SK-N-SH treated with all-trans-retinoic acid at 6 μM for 48 hours (cell line): ENCODE measurements around the gene ZSCAN12.

Experiments
- ATAC-seq: fragments of 200-7000 bp; cut with Tn5 transposase; 3 replicates; pipeline ENCODE4 v1.9.1; 2020; ENCODE audit warnings: mild to moderate bottlenecking, moderate library complexity
- ARNTL ChIP-seq: fragments of 450-650 bp; formaldehyde crosslinking; IDR thresholded peaks from 2 replicates; pipeline ENCODE4 v1.5.0; 2020; ENCODE audit warnings: low read depth, mild to moderate bottlenecking, moderate library complexity, borderline replicate concordance
- BACH2 ChIP-seq: fragments of 250-450 bp; sonication (Bioruptor Pico); IDR thresholded peaks from 2 replicates; pipeline ENCODE4 v1.9.0; 2021; ENCODE audit warnings: mild to moderate bottlenecking, borderline replicate concordance
- CREB5 ChIP-seq: fragments of 250-450 bp; sonication (Bioruptor Pico); IDR thresholded peaks from 2 replicates; pipeline ENCODE4 v1.5.1; 2020; ENCODE audit warnings: low read depth, mild to moderate bottlenecking, moderate library complexity
- CSDC2 ChIP-seq: fragments of 250-450 bp; sonication (Bioruptor Pico); IDR thresholded peaks from 2 replicates; pipeline ENCODE4 v1.5.0; 2020; ENCODE audit warnings: mild to moderate bottlenecking, moderate library complexity
- CSRNP3 ChIP-seq: fragments of 250-450 bp; sonication (Bioruptor Pico); IDR thresholded peaks from 2 replicates; pipeline ENCODE4 v1.5.1; 2021; ENCODE audit warnings: mild to moderate bottlenecking, moderate library complexity
- ESRRG ChIP-seq: fragments of 250-450 bp; sonication (Bioruptor Pico); IDR thresholded peaks from 2 replicates; pipeline ENCODE4 v1.6.1; 2021; ENCODE audit warnings: mild to moderate bottlenecking
- GLIS3 ChIP-seq: fragments of 250-450 bp; sonication (Bioruptor Pico); IDR thresholded peaks from 2 replicates; pipeline ENCODE4 v1.5.0; 2020; ENCODE audit warnings: mild to moderate bottlenecking, moderate library complexity
- ISL1 ChIP-seq: fragments of 250-450 bp; sonication (Bioruptor Pico); IDR thresholded peaks from 2 replicates; pipeline ENCODE4 v2.1.2; 2022; ENCODE audit warnings: mild to moderate bottlenecking, moderate library complexity
- OSR1 ChIP-seq: fragments of 250-450 bp; sonication (Bioruptor Pico); IDR thresholded peaks from 2 replicates; pipeline ENCODE4 v1.8.0; 2022; ENCODE audit warnings: moderate library complexity, mild to moderate bottlenecking, inconsistent platforms
- POU6F1 ChIP-seq: fragments of 250-450 bp; sonication (Bioruptor Pico); IDR thresholded peaks from 2 replicates; pipeline ENCODE4 v1.8.0; 2021; ENCODE audit warnings: low read depth, mild to moderate bottlenecking, moderate library complexity, borderline replicate concordance
- PPARA ChIP-seq: fragments of 250-450 bp; sonication (Bioruptor Pico); IDR thresholded peaks from 2 replicates; pipeline ENCODE4 v1.5.0; 2020; ENCODE audit warnings: mild to moderate bottlenecking, borderline replicate concordance
- RARB ChIP-seq: fragments of 250-450 bp; sonication (Bioruptor Pico); IDR thresholded peaks from 2 replicates; pipeline ENCODE4 v1.8.0; 2021; ENCODE audit warnings: mild to moderate bottlenecking, moderate library complexity
- SNAI2 ChIP-seq: fragments of 250-450 bp; sonication (Bioruptor Pico); IDR thresholded peaks from 2 replicates; pipeline ENCODE4 v1.5.0; 2020; ENCODE audit warnings: mild to moderate bottlenecking, moderate library complexity
- TOX ChIP-seq: fragments of 250-450 bp; sonication (Bioruptor Pico); IDR thresholded peaks from 2 replicates; pipeline ENCODE4 v1.8.0; 2021; ENCODE audit warnings: mild to moderate bottlenecking, moderate library complexity, borderline replicate concordance
- TSHZ2 ChIP-seq: fragments of 250-450 bp; sonication (Bioruptor Pico); IDR thresholded peaks from 2 replicates; pipeline ENCODE4 v1.5.0; 2020; ENCODE audit warnings: mild to moderate bottlenecking, moderate library complexity
- ZFP3 ChIP-seq: fragments of 250-450 bp; sonication (Bioruptor Pico); IDR thresholded peaks from 2 replicates; pipeline ENCODE4 v1.5.0; 2020; ENCODE audit warnings: mild to moderate bottlenecking, moderate library complexity
- ZFP30 ChIP-seq: fragments of 450-650 bp; formaldehyde crosslinking; IDR thresholded peaks from 2 replicates; pipeline ENCODE4 v1.5.0; 2022; ENCODE audit warnings: mild to moderate bottlenecking, moderate library complexity
- ZNF565 ChIP-seq: fragments of 450-650 bp; formaldehyde crosslinking; conservative IDR thresholded peaks from 2 replicates; pipeline ENCODE4 v1.5.0; 2020; ENCODE audit warnings: low read depth, mild to moderate bottlenecking, moderate library complexity
- ZNF70 ChIP-seq: fragments of 450-650 bp; formaldehyde crosslinking; IDR thresholded peaks from 2 replicates; pipeline ENCODE4 v1.5.0; 2020; ENCODE audit warnings: mild to moderate bottlenecking, moderate library complexity
- ZNF8 ChIP-seq: fragments of 450-650 bp; formaldehyde crosslinking; IDR thresholded peaks from 2 replicates; pipeline ENCODE4 v1.5.0; 2020; ENCODE audit warnings: mild to moderate bottlenecking, moderate library complexity

ZSCAN12 gene

GRCh38 chr6:28335564-28336283 lies 63.8 kb downstream of the ZSCAN12 start, which contains the start of gene ZSCAN31:
TSS of gene ZSCAN31 (minus strand) at chr6:28336148. CDS start at chr6:28329683, 6,465 bp downstream.
- 0 out of 2 replicates have a peak, but pooled peaks have one; percentile 35 for TF ChIP-seq CREB5 (CRISPR knock-in tag)
- TF ChIP-seq ESRRG = no peak
- peak; percentile 98 for ATAC-seq

GRCh38 chr6:28335040-28335563 lies 64.4 kb downstream of the ZSCAN12 start:
- no peak for ATAC-seq
- TF ChIP-seq BACH2 (CRISPR knock-in tag) (no peak), ESRRG (no peak), ISL1 (CRISPR knock-in tag) (no peak), RARB (no peak), ARNTL (CRISPR knock-in tag) (no peak), GLIS3 (CRISPR knock-in tag) (no peak), ZNF565 (CRISPR knock-in tag) (no peak), ZNF70 (CRISPR knock-in tag) (no peak), PPARA (no peak), TOX (CRISPR knock-in tag) (no peak)

- ATAC-seq = no peak
Observed at GRCh38 chr6:28334286-28335039, 65.1 kb downstream of the ZSCAN12 start.

GRCh38 chr6:28333599-28334018 lies 65.9 kb downstream of the ZSCAN12 start:
- no peak for TF ChIP-seq ZFP30 (CRISPR knock-in tag)
- TF ChIP-seq OSR1 = no peak
- no peak for TF ChIP-seq CSDC2 (CRISPR knock-in tag)
- no peak for TF ChIP-seq BACH2 (CRISPR knock-in tag)
- TF ChIP-seq RARB = no peak
- no peak for TF ChIP-seq ZNF565 (CRISPR knock-in tag)
- no peak for TF ChIP-seq GLIS3 (CRISPR knock-in tag)
- no peak for TF ChIP-seq ESRRG
- TF ChIP-seq POU6F1 = no peak
- no peak for TF ChIP-seq TSHZ2 (CRISPR knock-in tag)
- no peak for TF ChIP-seq PPARA
- TF ChIP-seq ZNF8 (CRISPR knock-in tag) = no peak
- no peak for TF ChIP-seq ARNTL (CRISPR knock-in tag)
- TF ChIP-seq ZNF70 (CRISPR knock-in tag) = no peak
- TF ChIP-seq SNAI2 (CRISPR knock-in tag) = no peak
- TF ChIP-seq CREB5 (CRISPR knock-in tag) = no peak
- no peak for TF ChIP-seq CSRNP3 (CRISPR knock-in tag)
- no peak for TF ChIP-seq ZFP3 (CRISPR knock-in tag)
- no peak for ATAC-seq

More at GRCh38 chr6:28334286-28335039, 65.1 kb downstream of the ZSCAN12 start:
- TF ChIP-seq ZFP3 (CRISPR knock-in tag) = no peak
- TF ChIP-seq TOX (CRISPR knock-in tag) = no peak
- TF ChIP-seq OSR1 = no peak
- no peak for TF ChIP-seq ZNF70 (CRISPR knock-in tag)
- no peak for TF ChIP-seq PPARA
- TF ChIP-seq CREB5 (CRISPR knock-in tag) = no peak
